NCI-H82 (cell line): Measurements from ENCODE around the gene CXorf65.

Experiments
- DNase-seq: peaks from one replicate; lab custom pipeline; 2025; lab: John Stamatoyannopoulos, UW

The CXorf65 gene

GRCh38 chrX:71107245-71107644, 705 bp upstream of the CXorf65 start:
- no peak for DNase-seq

DNA sequence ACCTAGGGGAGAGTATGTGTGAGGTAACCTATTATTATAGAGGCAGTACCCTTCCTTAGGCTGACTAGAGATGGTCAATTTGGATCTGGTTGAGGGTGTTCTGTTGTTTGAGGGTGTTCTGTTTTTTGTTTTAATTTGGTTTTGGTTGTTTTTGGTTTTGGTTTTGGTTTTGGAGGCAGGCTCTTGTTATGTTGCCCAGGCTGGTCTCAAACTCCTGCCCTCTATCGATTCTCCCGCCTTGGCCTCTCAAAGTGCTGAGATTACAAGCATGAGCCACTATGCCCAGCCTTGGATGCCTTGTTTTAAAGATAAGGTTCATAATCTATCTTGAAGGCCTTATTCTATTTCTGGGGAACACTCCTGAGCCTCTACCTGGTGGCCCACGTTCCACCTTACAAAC, 912 bp downstream of the CXorf65 start:
- no peak for DNase-seq

- DNase-seq = peak; percentile 98
These were observed 3.2 kb downstream of the CXorf65 start for GRCh38 chrX:71103110-71103983.

DNA sequence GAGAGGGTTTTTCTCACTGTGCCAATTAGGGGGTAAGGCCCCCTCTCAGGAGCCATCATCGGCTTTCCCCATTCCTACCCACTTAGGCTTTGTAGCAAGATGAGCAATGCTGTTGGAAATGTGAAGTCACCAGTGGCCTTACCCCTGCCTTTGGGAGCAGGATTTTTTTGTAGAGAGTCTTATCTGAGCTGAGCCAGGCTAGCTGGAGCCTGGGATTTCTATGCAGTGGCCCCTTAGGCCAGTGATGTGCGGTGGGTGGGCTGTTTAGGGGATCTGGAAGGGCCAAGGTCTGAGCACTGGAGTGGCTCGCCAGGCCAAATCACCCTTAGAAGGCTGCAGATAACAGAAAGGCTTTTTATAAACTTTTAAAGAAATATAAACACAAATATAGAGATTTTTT, 4.2 kb downstream of the CXorf65 start:
- DNase-seq = peak; percentile 20

DNA sequence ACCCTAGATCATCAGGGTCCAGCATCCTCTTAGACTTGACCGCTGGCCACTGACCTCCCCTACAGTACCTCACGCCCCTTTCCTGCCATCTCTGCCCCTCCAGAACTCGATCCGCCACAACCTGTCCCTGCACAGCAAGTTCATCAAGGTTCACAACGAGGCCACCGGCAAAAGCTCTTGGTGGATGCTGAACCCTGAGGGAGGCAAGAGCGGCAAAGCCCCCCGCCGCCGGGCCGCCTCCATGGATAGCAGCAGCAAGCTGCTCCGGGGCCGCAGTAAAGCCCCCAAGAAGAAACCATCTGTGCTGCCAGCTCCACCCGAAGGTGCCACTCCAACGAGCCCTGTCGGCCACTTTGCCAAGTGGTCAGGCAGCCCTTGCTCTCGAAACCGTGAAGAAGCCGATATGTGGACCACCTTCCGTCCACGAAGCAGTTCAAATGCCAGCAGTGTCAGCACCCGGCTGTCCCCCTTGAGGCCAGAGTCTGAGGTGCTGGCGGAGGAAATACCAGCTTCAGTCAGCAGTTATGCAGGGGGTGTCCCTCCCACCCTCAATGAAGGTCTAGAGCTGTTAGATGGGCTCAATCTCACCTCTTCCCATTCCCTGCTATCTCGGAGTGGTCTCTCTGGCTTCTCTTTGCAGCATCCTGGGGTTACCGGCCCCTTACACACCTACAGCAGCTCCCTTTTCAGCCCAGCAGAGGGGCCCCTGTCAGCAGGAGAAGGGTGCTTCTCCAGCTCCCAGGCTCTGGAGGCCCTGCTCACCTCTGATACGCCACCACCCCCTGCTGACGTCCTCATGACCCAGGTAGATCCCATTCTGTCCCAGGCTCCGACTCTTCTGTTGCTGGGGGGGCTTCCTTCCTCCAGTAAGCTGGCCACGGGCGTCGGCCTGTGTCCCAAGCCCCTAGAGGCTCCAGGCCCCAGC, 5.7 kb downstream of the CXorf65 start:
- no peak for DNase-seq

- DNase-seq = no peak
These were observed 6.8 kb downstream of the CXorf65 start for GRCh38 chrX:71099736-71100135.

DNA sequence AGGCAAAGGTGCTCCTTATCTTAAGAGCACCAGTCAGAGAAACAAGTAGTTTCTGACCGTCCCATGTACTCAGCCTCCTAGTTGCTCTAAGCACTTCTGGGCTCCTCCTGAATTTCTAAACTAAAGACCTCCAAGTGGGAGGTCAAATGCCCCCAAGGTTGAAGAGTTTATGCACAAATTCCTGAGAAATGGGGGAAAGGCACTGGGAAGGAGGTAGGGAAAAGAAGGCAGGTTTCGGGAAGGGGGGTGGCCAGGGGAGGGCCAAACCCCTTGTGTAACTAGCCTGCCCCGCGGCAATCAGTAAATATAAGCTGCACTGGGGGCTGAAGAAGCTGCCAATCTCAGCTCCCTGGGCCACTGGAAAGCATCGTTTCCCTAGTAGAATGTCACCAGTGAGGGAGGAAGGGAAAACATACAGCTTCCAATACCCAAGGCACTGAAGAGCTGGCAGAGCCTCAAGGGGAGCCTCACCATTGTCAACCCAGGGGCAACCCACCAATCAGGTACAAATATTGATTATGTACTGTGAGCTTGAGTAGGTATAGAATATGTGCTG, 7.5 kb downstream of the CXorf65 start:
- no peak for DNase-seq

- peak; percentile 82 for DNase-seq
These were observed 8.2 kb downstream of the CXorf65 start for GRCh38 chrX:71098302-71098701.

DNA sequence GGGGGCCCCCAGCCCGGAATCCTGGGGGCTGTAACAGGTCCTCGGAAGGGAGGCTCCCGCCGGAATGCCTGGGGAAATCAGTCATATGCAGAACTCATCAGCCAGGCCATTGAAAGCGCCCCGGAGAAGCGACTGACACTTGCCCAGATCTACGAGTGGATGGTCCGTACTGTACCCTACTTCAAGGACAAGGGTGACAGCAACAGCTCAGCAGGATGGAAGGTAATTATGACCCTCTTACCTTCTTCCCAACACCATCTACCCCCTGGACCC, 9.8 kb downstream of the CXorf65 start:
- DNase-seq = no peak

- DNase-seq = peak; percentile 84
These were observed 10.4 kb downstream of the CXorf65 start for GRCh38 chrX:71095981-71096759.

GRCh38 chrX:71095555-71095980, 11.0 kb downstream of the CXorf65 start, which contains the start of gene FOXO4:
Gene FOXO4 (plus strand): TSS chrX:71095851. CDS start chrX:71096529, 678 bp downstream.
- DNase-seq = peak; percentile 95

DNA sequence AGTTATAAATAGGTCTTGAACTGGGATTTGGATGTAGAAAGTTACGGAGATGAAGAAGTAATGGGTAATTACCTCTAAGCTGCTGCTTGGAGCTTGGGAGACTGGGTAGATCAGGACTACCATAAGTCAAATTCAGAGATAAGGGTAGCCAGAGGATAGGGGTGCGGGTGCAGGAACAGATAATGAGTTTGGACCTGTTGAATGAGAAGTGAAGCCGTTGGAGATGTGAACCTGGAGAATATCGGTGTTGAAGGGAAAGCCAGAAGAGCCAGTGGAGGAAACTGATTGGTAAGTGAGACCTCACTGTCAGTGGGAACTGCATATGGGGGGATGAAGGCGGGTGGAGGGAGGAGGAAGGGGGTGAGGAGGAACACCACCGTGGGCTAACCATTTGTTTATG, 11.5 kb downstream of the CXorf65 start:
- DNase-seq = peak; percentile 39

GRCh38 chrX:71091263-71091662, 15.3 kb downstream of the CXorf65 start:
- no peak for DNase-seq

DNA sequence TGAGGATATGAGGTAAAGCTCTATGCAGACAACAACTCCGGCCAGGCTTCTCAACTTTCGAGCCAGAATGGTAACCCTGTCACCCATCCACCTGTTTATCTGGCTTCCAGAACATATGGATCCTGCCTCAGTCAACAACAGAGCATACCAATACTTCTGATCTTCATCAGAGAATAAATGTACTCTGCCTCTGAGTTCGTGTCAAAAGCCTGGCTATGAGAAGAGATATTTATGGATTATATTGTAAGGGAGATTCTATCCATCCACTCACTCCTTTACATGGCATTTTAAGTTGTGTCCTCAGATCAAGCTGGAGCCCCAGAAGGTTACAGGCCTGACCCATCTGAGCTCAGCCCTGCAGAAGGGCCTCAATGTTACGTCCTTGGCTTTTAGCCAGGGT, 20.6 kb downstream of the CXorf65 start:
- no peak for DNase-seq

GRCh38 chrX:71082822-71083221, 23.7 kb downstream of the CXorf65 start:
- no peak for DNase-seq

GRCh38 chrX:71082124-71082647, 24.4 kb downstream of the CXorf65 start:
- DNase-seq = no peak

DNA sequence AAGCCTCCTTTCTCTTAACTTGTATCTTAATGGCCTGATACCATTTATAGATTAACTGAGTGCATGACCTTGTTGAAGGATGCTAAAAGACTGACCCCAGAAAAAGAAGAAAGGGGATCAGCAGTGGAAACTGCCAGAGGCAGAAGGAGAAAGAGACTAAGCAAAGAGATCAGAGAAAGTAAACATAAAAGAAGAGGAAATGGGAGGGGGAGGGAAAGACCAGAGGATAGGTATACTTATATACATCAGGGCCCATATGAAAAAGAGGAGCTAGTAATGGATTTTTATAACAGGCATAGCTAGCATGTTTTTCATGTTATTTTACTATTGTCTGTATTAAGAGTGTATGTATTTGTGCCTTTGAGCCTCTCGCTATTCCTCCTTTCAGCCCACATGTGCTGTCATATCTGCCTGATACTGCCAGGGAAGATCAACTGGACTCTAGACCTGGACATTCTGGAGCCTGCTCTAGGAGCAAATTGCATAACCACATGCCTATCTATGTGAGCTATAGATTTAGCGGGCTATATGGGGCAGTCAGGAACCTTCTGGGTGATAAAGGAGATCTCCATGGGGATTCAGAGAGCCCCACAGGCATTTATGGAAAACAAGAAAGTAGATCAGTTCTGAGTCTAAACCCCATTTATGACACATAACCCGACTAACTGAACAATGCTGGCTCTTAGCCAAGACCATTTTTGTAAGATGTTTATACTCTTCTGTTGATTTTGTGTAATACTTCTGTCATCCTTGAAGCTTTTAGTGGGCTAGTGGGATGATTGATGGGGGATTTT, 25.0 kb downstream of the CXorf65 start:
- no peak for DNase-seq

DNA sequence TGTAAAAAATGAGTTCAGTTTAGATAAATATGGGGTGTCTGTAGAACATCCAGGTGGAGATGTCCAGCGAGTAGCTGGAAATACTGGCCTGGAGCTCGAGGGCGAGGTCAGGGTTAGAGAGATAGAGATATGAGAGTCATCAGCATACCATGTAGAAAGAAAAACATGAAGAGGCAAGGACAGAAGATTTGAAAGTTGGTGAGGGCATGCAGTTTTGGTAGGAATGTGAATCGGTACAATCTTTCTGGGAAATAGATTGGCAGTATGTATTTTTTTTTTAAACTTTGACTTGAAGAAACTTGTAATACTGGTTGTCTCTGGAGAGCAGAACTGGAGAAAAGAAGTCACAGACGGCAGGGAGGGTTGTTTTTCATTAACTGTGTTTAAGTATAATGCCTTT, 36.0 kb downstream of the CXorf65 start:
- no peak for DNase-seq

DNA sequence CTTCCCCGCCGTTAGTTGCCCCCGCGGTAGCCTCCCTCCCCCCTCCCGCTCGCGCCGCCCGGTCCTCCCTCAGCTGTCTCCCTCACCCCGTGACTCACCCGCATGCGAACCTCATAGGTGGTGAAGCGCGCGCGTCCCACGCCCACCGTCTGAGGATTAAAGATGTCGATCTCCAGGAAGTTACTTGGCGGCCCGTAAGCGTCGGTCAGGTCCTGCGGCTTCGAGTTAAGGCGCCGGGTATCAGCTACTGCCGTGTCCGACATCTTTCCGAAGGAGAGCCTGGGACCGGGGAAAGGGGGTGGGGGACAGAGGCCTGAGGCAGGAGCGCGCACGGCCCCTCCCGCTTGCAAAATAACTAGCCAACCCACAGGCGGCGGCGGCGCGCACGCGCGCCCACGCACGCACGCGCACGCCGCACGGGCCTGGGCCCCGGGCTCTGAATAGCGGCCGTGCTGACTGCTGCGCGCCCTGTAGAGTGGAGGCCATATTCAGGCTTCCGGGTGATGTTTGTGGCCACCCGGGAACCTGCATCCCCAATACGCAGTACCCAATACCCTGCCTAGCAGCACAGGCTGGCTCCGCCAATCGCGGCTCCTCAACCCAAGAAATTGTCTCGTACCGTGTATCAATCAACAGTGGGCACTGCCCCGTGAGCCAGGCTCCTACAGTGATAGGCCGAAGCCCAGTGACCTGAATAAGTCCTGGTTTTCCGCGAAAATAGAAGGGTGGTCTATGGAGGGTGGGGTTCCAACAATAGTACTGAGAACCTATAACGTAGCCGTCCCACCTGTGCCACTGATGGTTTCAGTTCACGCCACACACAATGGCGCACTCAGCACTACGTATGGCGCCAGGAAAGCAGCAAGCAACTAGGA, 38.3 kb downstream of the CXorf65 start, which contains the start of gene SNX12:
Gene SNX12 (minus strand): TSS at position 291 of the 875 bp plus-strand sequence. CDS start 28 bp downstream, at position 263.
- DNase-seq = peak; percentile 97

GRCh38 chrX:71067712-71068043, 38.9 kb downstream of the CXorf65 start:
- no peak for DNase-seq
